IPS-18a (cell line): Measurements from ENCODE around the gene GPR78.
"Not testable (repeated sequence)": the region's sequence is repeated elsewhere in the genome, so short reads cannot be mapped to it uniquely, and the experiment has no call there.

Source experiments
- H3K27ac ChIP-seq: one replicate; pipeline ENCODE4 v1.5.1; 2013; ENCODE audit warnings: low read length
- H3K27me3 ChIP-seq: one replicate; pipeline ENCODE4 v1.6.1; 2013; ENCODE audit warnings: mild to moderate bottlenecking, low read length; ENCODE audit not compliant: control insufficient read depth, insufficient read depth
- H3K36me3 ChIP-seq: one replicate; pipeline ENCODE4 v1.6.1; 2013; ENCODE audit warnings: low read depth, low read length; ENCODE audit not compliant: control insufficient read depth
- H3K4me1 ChIP-seq: one replicate; pipeline ENCODE4 v1.6.1; 2013; ENCODE audit warnings: low read depth, low read length; ENCODE audit not compliant: control insufficient read depth
- H3K4me3 ChIP-seq: one replicate; pipeline ENCODE4 v1.5.1; 2013; ENCODE audit warnings: low read length
- H3K9ac ChIP-seq: one replicate; pipeline ENCODE4 v1.6.1; 2013; ENCODE audit warnings: mild to moderate bottlenecking, low read length, moderate library complexity
- H3K9me3 ChIP-seq: one replicate; pipeline ENCODE4 v1.6.1; 2013; ENCODE audit warnings: low read depth, low read length; ENCODE audit not compliant: control insufficient read depth

The GPR78 gene

GRCh38 chr4:8615921-8616787 is 36.0 kb downstream of the GPR78 start:
- no peak overlapping the region for H3K4me3 ChIP-seq
- no peaks in the 10 kb centered on the region for H3K4me1 ChIP-seq
- H3K27ac ChIP-seq, result no peak overlapping the region
- no peaks in the 10 kb centered on the region for H3K27me3 ChIP-seq
- peaks cover 7% of the 10 kb centered on the region for H3K36me3 ChIP-seq
- H3K9me3 ChIP-seq, result no peaks in the 10 kb centered on the region
- no peak overlapping the region for H3K9ac ChIP-seq

- peaks cover 7% of the 10 kb centered on the region for H3K36me3 ChIP-seq
Measured at GRCh38 chr4:8616831-8617230, 36.6 kb downstream of the GPR78 start.

GRCh38 chr4:8617486-8618040 is 37.4 kb downstream of the GPR78 start:
- H3K27ac ChIP-seq, result no peak overlapping the region
- no peaks in the 10 kb centered on the region for H3K27me3 ChIP-seq
- H3K9ac ChIP-seq, result no peak overlapping the region
- no peak overlapping the region for H3K4me3 ChIP-seq
- H3K4me1 ChIP-seq, result no peaks in the 10 kb centered on the region
- H3K9me3 ChIP-seq, result no peaks in the 10 kb centered on the region
- peaks cover 7% of the 10 kb centered on the region for H3K36me3 ChIP-seq

More at GRCh38 chr4:8616831-8617230, 36.6 kb downstream of the GPR78 start:
- Histone ChIP-seq H3K4me3 (no peak overlapping the region), H3K27me3 (no peaks in the 10 kb centered on the region), H3K4me1 (no peaks in the 10 kb centered on the region), H3K27ac (no peak overlapping the region), H3K9me3 (no peaks in the 10 kb centered on the region), H3K9ac (no peak overlapping the region)

GRCh38 chr4:8618421-8618820 is 38.2 kb downstream of the GPR78 start:
- no peak overlapping the region for H3K9ac ChIP-seq
- peaks cover 7% of the 10 kb centered on the region for H3K36me3 ChIP-seq
- H3K4me1 ChIP-seq, result no peaks in the 10 kb centered on the region
- H3K27me3 ChIP-seq, result no peaks in the 10 kb centered on the region
- no peak overlapping the region for H3K27ac ChIP-seq
- H3K4me3 ChIP-seq, result no peak overlapping the region
- H3K9me3 ChIP-seq, result no peaks in the 10 kb centered on the region

GRCh38 chr4:8618961-8619720 is 38.9 kb downstream of the GPR78 start:
- no peaks in the 10 kb centered on the region for H3K27me3 ChIP-seq
- H3K27ac ChIP-seq, result no peak overlapping the region
- no peak overlapping the region for H3K4me3 ChIP-seq
- no peak overlapping the region for H3K9ac ChIP-seq
- H3K36me3 ChIP-seq, result peaks cover 7% of the 10 kb centered on the region
- H3K9me3 ChIP-seq, result no peaks in the 10 kb centered on the region
- H3K4me1 ChIP-seq, result no peaks in the 10 kb centered on the region

- not testable (repeated sequence) for H3K27ac ChIP-seq, H3K27me3 ChIP-seq, H3K9ac ChIP-seq, H3K9me3 ChIP-seq, H3K4me3 ChIP-seq, H3K36me3 ChIP-seq, H3K4me1 ChIP-seq
Measured at GRCh38 chr4:8621135-8621534, 40.9 kb downstream of the GPR78 start.

- not testable (repeated sequence) for H3K4me1 ChIP-seq, H3K36me3 ChIP-seq, H3K9ac ChIP-seq, H3K9me3 ChIP-seq, H3K27ac ChIP-seq, H3K27me3 ChIP-seq, H3K4me3 ChIP-seq
Measured at GRCh38 chr4:8624601-8625272, 44.5 kb downstream of the GPR78 start.

- H3K4me3 ChIP-seq, H3K27me3 ChIP-seq, H3K27ac ChIP-seq, H3K9ac ChIP-seq, H3K9me3 ChIP-seq, H3K4me1 ChIP-seq, H3K36me3 ChIP-seq: not testable (repeated sequence)
Measured at GRCh38 chr4:8630240-8630905, 50.2 kb downstream of the GPR78 start.

GRCh38 chr4:8631896-8632295 is 51.7 kb downstream of the GPR78 start:
- not testable (repeated sequence) for H3K36me3 ChIP-seq, H3K27ac ChIP-seq, H3K4me1 ChIP-seq, H3K4me3 ChIP-seq, H3K9ac ChIP-seq, H3K27me3 ChIP-seq, H3K9me3 ChIP-seq

- not testable (repeated sequence) for H3K36me3 ChIP-seq, H3K4me3 ChIP-seq, H3K27ac ChIP-seq, H3K27me3 ChIP-seq, H3K9me3 ChIP-seq, H3K9ac ChIP-seq, H3K4me1 ChIP-seq
Measured at GRCh38 chr4:8634773-8635172, 54.6 kb downstream of the GPR78 start.

GRCh38 chr4:8635897-8636554 is 55.8 kb downstream of the GPR78 start:
- not testable (repeated sequence) for H3K27ac ChIP-seq, H3K27me3 ChIP-seq, H3K9ac ChIP-seq, H3K36me3 ChIP-seq, H3K9me3 ChIP-seq, H3K4me1 ChIP-seq, H3K4me3 ChIP-seq
